Kasumi-1 (cell line): ENCODE data around the gene KRTAP4-16.
"Not testable (repeated sequence)": the region's sequence is repeated elsewhere in the genome, so short reads cannot be mapped to it uniquely, and the experiment has no call there.

Experiments
- DNase-seq, 2 experiments: peaks; one replicate each; lab custom pipeline; 2025; lab: John Stamatoyannopoulos, UW

KRTAP4-16 gene

DNA sequence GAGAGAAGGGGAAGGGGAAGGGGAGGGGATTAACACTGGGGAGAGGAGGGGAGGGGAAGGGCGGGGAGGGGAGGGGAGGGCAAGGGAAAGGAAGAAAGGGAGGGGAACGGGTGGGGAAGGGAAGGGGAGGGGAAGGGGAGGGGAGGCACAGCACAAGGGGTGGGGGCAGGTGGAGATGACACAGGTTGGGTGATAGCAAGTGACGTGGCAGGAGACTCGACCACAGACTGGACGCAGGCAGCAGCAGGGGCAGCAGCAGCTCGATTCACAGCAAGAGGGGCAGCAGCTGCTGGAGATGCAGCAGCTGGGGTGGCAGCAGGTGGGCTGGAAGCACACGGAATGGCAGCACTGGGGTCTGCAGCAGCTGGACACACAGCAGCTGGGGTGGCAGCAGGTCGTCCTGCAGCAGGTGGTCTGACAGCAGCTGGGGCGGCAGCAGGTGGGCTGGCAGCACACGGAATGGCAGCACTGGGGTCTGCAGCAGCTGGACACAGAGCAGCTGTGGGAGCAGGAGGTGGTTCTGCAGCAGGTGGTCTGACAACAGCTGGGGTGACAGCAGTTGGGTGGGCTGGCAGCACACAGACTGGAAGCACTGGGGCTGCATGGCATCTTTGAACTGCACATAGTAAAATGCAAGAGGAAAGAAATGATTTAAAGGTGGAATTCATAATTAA, at the start of gene KRTAP4-16:
TSS of gene KRTAP4-16 (minus strand) at position 624 of the 674 bp plus-strand sequence. CDS start at position 624, 0 bp downstream.
- no peak for DNase-seq

DNA sequence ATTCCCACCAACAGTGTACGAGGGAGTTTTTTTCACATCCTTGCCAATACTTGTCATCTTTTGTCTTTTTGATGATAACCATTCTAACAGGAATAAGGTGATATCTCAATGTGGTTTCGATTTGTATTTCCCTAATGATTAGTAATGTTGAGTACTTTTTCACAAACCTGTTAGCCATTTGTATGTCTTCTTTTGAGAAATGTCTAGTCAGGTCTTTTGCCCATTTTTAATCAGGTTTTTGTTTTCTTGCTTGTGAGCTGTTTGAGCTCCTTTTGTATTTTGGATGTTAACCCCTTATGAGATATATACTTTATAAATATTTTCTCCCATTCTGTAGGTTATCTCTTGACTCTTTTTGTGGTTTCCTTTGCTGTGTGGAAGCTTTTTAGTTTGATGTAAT, 49.5 kb upstream of the KRTAP4-16 start:
- DNase-seq = no peak

DNA sequence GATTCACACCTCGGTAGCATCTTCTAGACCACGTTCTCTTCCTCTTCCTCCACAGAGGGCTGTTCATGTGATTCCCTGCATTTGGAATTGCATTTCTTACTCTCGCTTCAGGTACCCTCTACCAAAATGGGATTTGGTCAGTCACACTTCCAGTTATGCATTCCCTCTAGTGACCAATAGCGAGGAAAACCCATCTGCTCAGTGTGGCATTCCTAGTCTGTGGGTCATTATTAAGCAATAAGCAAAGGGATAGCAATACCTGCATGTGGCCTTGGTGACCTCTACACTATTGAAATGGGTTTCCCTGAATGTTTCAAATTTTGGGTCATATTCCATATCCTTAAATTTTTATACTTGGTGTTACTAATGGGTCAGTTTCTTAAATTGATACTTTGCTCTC, 48.0 kb upstream of the KRTAP4-16 start:
- no peak for DNase-seq

DNA sequence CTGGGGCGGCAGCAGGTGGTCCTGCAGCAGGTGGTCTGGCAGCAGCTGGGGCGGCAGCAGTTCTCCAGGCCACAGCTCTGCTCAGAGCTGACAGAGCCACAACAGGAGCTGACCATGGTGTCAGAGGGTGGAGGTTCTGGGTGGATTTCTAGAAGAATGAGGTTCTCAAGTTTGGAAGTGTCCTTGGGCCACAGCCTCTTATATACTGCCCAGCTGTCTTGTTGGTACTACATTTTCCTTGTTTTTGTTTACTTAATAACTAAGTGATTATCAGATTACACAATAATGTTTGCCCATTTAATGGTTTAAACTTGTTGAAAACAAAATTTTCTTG, 47.6 kb upstream of the KRTAP4-16 start, which contains the start of gene KRTAP4-5:
TSS of gene KRTAP4-5 (minus strand) at position 174 of the 334 bp plus-strand sequence. CDS start at position 116, 58 bp downstream.
- DNase-seq = no peak

DNA sequence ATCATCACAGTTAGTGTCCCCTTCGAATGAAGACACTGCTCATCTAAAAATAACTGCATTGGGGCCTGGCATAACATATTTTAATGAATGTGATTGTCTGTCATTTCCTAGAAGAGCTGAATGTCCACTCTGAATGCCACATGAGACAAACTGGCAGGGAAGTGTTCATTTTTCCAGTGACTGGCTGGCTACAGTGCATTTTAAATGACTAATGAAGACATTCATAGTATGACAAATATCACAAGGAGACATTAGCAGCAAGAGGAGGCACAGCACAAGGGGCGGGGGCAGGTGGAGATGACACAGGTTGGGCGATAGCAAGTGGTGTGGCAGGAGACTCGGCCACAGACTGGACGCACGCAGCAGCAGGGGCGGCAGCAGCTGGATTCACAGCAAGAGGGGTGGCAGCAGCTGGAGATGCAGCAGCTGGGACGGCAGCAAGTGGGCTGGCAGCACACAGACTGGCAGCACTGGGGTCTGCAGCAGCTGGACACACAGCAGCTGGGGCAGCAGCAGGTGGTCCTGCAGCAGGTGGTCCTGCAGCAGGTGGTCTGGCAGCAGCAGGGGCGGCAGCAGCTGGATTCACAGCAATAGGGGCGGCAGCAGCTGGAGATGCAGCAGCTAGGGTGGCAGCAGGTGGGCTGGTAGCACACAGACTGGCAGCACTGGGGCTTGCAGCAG, 47.1 kb upstream of the KRTAP4-16 start:
- DNase-seq = not testable (repeated sequence)

DNA sequence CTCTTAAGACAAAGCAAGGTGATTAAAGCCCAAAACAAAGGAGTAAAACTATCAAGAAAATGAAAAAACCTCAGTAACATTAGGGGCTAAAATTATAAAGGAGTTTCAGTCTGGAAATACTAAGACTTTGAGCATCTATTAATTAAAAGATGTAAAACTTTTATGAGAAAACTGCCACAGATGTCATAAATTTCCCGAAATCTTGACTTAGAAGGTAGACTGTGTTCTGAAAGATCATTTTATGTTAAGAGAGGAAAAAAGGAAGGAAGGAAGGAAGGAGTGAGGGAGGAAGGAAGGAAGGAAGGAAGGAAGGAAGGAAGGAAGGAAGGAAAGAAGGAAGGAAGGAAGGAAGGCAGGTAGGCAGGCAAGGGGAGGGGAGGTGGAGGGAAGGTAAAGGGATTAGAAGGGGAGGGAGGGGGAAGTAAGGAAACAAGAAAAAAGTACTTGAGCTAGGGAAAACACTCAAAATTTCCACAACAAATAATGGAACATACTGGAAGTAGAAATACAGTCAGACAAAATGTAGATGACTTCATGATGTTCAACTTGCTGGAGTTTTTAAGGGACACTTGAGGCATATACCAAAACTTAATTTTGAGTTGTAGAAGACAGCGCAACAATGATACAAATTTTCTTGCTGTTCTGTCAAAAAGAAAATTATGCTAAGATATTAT, 45.7 kb upstream of the KRTAP4-16 start:
- no peak for DNase-seq

DNA sequence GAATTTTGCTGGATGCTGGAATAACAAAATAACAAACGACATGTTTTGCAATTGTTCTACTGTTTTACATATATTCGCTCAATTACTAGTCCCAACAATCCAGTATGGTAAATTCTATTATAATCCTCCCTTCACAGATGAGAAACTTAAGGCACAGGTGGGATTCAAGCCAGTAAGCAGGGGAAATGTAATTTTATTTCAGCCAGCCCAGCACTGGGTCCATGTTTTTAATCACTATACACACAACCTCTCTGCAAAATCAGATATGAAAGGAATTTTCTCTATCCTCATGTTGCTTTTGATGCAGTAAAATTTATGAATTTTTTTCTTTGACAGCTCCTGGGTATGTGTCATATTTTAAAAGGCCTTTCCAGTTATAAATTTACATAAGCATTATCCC, 43.3 kb upstream of the KRTAP4-16 start:
- DNase-seq = no peak

DNA sequence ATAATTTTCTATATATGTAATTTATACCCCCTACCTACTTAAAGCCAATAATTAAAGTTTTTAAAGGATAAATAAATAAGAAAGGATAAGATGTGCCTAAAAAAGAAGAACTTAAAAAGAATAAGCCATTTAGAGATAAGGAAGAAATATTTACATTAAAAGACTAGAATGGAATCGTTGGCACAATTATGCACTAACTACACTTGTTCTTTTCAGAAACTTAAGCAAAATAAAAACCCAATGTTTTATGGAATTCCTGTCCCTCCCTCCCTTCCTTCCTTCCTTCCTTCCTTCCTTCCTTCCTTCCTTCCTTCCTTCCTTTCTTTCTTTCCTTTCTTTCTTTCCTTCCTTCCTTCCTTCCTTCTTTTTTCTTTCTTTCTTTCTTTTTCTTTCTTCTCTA, 42.8 kb upstream of the KRTAP4-16 start:
- DNase-seq = no peak

DNA sequence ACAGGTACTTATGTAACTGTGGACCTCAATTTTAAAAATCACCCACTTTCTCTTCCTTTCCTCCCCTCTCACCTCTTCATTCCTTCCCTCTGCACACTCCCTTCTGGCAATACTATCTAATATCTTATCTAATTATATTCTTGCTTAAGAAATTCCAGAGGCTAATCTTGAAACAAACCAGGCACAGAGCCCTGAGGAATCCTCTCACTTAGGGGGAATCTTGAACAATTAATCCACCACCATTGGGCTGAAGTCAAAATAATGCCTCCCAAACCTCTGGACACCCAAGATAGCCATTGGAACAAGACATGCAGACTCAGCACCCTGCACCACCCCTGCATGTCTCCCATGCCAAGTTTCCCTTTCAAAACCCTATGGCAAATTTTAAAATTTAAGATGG, 39.4 kb upstream of the KRTAP4-16 start:
- DNase-seq = no peak

DNA sequence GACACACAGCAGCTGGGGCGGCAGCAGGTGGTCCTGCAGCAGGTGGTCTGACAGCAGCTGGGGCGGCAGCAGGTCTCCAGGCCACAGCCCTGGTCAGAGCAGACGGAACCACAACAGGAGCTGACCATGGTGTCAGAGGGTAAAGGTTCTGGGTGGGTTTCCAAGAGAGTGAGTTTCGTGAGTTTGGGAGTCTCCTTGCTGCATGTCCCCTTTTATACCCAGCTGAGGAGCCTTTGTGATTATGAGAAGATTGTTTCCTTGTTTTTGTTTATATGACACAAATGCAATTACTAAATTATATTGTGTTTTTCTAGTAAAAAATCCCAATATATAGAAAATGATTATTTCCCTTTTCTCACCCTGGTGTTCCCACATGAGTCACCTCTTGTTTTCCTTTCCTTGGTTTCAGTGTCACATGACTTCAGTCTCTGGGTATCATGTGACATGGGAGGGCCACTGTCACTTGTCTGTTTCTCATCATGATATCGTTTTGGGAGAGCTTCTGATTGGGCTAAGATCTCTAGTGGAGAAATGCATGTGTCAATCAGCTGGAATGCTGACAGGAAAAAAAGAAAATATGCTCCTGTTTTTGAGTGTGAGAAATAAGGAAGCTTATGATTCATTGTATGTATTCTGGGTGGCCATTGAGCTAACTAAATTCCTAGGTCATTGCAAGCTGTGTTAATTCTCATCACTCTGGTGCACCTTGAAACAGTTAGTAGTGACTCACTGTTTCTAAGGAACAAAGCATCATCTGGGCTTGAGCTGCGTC, 38.5 kb upstream of the KRTAP4-16 start, which contains the start of gene KRTAP4-6:
TSS of gene KRTAP4-6 (minus strand) at position 185 of the 772 bp plus-strand sequence. CDS start at position 128, 57 bp downstream.
- no peak for DNase-seq

DNA sequence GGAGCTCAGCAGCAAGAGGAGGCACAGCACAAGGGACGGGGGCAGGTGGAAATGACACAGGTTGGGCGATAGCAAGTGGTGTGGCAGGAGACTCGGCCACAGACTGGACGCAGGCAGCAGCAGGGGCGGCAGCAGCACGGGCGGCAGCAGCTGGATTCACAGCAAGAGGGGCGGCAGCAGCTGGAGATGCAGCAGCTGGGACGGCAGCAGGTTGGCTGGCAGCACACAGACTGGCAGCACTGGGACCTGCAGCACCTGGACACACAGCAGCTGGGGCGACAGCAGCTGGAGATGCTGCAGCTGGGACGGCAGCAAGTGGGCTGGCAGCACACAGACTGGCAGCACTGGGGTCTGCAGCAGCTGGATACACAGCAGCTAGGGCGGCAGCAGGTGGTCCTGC, 37.9 kb upstream of the KRTAP4-16 start:
- not testable (repeated sequence) for DNase-seq

DNA sequence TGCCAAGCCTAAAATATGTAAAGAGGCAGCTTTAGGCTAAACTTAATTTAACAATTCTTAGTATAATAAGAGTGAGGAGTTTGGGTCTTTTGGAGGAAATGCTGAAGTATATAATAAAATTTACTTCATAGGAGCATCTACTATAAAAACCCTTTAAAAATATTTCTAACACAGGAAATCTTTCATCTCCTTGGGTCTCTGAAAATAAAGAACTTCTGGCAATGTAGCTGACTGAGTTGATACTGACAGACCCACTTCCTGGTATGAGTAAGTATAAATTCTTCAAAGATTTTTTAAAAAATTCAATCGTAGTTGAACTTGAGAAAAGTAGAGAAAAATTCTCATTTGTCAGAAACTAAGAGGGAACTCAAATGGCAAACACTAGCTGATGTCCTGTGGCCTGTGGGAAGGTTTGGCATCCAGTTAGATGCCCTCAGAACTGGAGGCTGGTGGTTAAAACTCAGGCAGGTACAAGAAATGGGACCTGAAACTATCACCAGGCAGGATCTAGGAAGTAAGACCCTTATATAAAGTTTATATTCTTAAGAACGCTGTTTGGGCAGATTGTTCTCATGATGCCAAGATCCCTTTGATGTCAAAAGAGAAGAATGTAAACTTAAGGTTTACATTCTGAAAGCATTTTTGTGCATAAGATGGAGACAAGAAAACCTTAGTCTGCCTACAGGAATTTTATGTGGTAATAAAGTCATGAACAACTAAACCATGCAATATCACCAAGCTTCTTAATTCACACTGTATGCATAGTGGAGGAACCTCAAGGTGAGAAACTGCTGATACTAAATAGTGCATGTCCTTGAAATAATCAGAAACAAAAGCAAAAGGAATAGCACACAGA, 32.1 kb upstream of the KRTAP4-16 start:
- DNase-seq = no peak

DNA sequence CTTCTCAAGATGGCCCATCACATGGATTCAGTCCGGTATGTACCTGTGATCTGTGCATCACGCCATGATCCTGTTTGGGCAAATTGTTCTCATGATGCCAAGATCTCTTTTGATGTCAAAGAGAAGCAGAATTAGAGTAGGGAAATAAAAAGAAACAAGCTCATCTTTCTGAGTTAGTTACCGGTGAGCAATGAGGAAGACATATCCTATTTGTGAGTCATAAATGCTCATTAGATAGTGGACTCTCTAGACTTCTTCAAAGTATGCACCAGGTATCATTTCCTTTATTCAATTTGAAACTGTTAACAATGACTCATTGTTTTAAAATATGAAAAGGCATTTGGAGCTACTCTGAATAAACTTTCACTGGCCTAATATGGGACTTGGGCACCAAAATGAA, 30.0 kb upstream of the KRTAP4-16 start:
- DNase-seq = no peak

DNA sequence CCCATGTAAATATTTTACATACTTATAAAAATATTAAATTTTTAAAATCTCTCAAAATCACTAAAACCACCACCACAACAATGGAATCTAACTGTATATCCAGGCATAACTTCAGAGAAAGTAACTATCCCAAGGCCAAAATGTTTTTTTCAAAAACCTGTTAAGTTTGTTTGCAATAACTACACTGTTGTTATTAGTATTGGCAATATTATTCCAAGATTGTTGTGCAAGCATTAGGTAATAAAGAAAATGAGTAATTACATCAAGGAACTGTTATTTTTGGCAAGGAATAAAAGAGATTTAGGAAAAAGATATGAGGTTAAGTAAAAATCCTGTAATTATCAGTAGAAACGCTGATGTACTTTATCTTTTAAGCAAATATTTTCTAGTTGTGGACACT, 25.4 kb upstream of the KRTAP4-16 start:
- no peak for DNase-seq

DNA sequence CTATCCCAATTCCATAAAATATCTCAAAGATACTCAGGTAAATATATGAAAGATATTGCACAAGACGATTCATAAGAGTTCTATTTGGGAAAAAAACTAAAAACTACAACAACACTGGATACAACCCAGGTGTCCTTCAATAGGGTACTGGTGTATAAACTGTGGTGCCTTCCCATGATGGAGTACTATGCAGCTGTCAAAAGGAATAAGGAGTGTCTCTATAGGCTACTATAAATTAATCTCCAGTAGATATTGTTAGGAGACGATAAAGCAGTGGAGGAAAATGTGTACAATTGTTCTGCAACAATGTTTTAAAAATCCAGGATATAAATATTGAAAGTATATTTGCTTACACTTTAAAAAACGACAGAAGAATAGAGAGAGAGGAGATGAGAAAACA, 24.4 kb upstream of the KRTAP4-16 start:
- DNase-seq = no peak

DNA sequence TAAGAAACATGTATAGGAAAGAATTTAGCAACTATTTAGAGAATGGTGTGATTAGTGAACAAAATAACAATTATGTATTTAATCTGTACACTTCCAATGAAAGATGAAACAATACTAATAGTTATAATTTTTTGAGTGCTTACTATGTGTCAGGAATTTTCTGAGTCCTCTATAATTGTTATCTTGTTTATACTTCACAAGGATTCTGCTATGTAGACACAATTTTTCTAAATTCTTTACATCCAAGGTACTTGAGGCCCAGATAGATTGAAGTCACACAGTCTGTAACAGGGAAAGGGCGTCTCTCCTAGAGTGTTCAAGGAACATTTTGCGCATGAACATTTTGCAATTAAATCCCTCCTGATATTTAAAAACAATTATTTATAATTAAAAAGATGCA, 23.1 kb upstream of the KRTAP4-16 start:
- DNase-seq = no peak

DNA sequence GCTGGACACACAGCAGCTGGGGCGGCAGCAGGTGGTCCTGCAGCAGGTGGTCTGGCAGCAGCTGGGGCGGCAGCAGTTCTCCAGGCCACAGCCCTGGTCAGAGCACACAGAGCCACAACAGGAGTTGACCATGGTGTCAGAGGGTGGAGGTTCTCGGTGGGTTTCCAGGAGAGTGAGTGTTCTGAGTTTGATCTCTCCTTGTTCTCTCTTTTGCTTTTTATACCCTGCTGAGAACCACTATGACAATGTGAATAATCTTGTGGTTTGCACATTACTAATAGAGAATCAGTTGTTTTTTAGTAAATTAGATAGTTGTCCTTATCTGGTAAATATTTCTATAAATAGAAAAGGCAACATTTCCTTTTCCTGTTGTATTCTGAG, 22.0 kb upstream of the KRTAP4-16 start, which contains the start of gene KRTAP4-12:
TSS of gene KRTAP4-12 (minus strand) at position 192 of the 381 bp plus-strand sequence. CDS start at position 132, 60 bp downstream.
- not testable (repeated sequence) for DNase-seq

DNA sequence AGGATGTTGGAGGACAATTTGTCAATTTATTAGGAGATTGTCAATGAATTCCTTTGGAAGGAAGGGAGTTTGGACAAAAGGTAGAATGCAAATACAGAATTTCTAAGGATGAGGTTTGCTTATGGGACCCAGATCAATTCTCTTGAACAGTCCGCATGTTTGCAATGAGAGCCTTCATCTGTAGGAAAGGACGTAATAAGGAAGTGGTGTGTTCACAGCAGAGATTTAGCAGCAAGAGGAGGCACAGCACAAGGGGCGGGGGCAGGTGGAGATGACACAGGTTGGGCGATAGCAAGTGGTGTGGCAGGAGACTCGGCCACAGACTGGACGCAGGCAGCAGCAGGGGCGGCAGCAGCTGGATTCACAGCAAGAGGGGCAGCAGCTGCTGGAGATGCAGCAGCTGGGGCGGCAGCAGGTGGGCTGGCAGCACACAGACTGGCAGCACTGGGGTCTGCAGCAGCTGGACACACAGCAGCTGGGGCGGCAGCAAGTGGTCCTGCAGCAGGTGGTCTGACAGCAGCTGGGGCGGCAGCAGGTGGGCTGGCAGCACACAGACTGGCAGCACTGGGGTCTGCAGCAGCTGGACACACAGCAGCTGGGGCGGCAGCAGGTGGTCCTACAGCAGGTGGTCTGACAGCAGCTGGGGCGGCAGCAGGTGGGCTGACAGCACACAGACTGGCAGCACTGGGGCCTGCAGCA, 21.4 kb upstream of the KRTAP4-16 start:
- not testable (repeated sequence) for DNase-seq

DNA sequence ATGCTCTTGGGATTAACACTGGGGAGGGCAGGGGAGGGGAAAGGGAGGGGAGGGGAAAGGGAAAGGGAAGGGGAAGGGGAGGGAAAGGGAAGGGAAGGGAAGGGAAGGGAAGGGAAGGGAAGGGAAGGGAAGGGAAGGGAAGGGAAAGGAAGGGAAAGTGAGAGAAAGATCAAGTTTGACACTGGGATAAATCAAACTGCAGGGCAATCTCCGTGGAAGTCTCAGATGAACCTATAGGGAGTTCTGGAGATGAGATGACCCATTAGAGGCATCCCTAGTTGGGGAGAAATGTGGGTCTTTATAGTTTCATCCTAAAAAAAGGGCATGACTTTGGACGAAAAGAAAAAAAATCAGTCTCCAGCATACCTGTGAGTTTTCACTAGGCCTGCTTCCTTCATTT, 19.7 kb upstream of the KRTAP4-16 start:
- no peak for DNase-seq
